H9 (cell line): ENCODE data around the gene LEFTY1. TPM values are rescaled to one million over a fixed set of nuclear protein-coding genes. Genes with fewer than 3 reads are reported as not detected.
A peak's percentile ranks its signal among the peaks of the same experiment; 100 is the strongest.

Source experiments
- DNase-seq: peaks from one replicate; pipeline ENCODE4 v3.0.0-alpha.2; 2017
- H2AFZ ChIP-seq: one replicate; pipeline ENCODE4 v1.6.1; 2013; ENCODE audit warnings: mild to moderate bottlenecking, low read length, control low read depth, moderate library complexity
- H2AK5ac ChIP-seq: 2 replicates; pipeline ENCODE4 v1.6.1; 2013; ENCODE audit warnings: low read length, control low read depth, mixed read lengths; ENCODE audit not compliant: insufficient read length
- H2BK120ac ChIP-seq: one replicate; pipeline ENCODE4 v1.6.1; 2013; ENCODE audit warnings: low read depth, mild to moderate bottlenecking, low read length, control low read depth, inconsistent platforms; ENCODE audit not compliant: poor library complexity, severe bottlenecking
- H2BK12ac ChIP-seq: 2 replicates; pipeline ENCODE4 v1.6.1; 2013; ENCODE audit warnings: low read length, control low read depth, mixed read lengths, low read depth; ENCODE audit not compliant: insufficient read length
- H2BK15ac ChIP-seq: 2 replicates; pipeline ENCODE4 v1.6.1; 2013; ENCODE audit warnings: low read depth, low read length, control low read depth
- H2BK20ac ChIP-seq: one replicate; pipeline ENCODE4 v1.6.1; 2013; ENCODE audit warnings: low read depth, mild to moderate bottlenecking, low read length, control low read depth, inconsistent platforms; ENCODE audit not compliant: poor library complexity, severe bottlenecking
- H2BK5ac ChIP-seq: 2 replicates; pipeline ENCODE4 v1.6.1; 2013; ENCODE audit warnings: low read length, control low read depth, mixed read lengths; ENCODE audit not compliant: insufficient read length
- H3K14ac ChIP-seq: 2 replicates; pipeline ENCODE4 v1.6.1; 2013; ENCODE audit warnings: low read length, control low read depth; ENCODE audit not compliant: insufficient read depth
- H3K18ac ChIP-seq: 2 replicates; pipeline ENCODE4 v1.6.1; 2013; ENCODE audit warnings: low read depth, mild to moderate bottlenecking, mixed read lengths, low read length, control low read depth; ENCODE audit not compliant: insufficient read length
- H3K23ac ChIP-seq: 2 replicates; pipeline ENCODE4 v1.6.1; 2013; ENCODE audit warnings: low read length, control low read depth, mixed read lengths, low read depth; ENCODE audit not compliant: insufficient read length
- H3K23me2 ChIP-seq: 2 replicates; pipeline ENCODE4 v1.6.1; 2013; ENCODE audit warnings: low read depth, mild to moderate bottlenecking, mixed read lengths, low read length, control low read depth; ENCODE audit not compliant: insufficient read length, poor library complexity, severe bottlenecking
- H3K27ac ChIP-seq: 2 replicates; pipeline ENCODE4 v1.5.1; 2013; ENCODE audit warnings: low read length, control low read depth, mixed read lengths, low read depth; ENCODE audit not compliant: insufficient read length
- H3K27me3 ChIP-seq: 2 replicates; pipeline ENCODE4 v1.6.1; 2013; ENCODE audit warnings: low read length, control low read depth, inconsistent platforms; ENCODE audit not compliant: insufficient read depth
- H3K4ac ChIP-seq: 2 replicates; pipeline ENCODE4 v1.6.1; 2013; ENCODE audit warnings: low read depth, mild to moderate bottlenecking, control low read depth, inconsistent platforms, low read length, moderate library complexity
- H3K4me1 ChIP-seq: 2 replicates; pipeline ENCODE4 v1.6.1; 2013; ENCODE audit warnings: low read length, control low read depth, inconsistent platforms; ENCODE audit not compliant: insufficient read depth
- H3K4me2 ChIP-seq: 2 replicates; pipeline ENCODE4 v1.6.1; 2013; ENCODE audit warnings: low read length, control low read depth, mixed read lengths; ENCODE audit not compliant: insufficient read length, insufficient read depth
- H3K56ac ChIP-seq: 2 replicates; pipeline ENCODE4 v1.6.1; 2013; ENCODE audit warnings: low read depth, mild to moderate bottlenecking, mixed read lengths, low read length, control low read depth; ENCODE audit not compliant: insufficient read length
- H3K79me1 ChIP-seq: 2 replicates; pipeline ENCODE4 v1.6.1; 2013; ENCODE audit warnings: low read depth, mild to moderate bottlenecking, moderate library complexity, low read length, control low read depth, inconsistent platforms; ENCODE audit not compliant: insufficient read depth, poor library complexity, severe bottlenecking
- H3K79me2 ChIP-seq: 2 replicates; pipeline ENCODE4 v1.6.1; 2013; ENCODE audit warnings: low read length, control low read depth, inconsistent platforms; ENCODE audit not compliant: insufficient read depth
- H3K9ac ChIP-seq: 2 replicates; pipeline ENCODE4 v1.6.1; 2013; ENCODE audit warnings: low read length, control low read depth, mixed read lengths; ENCODE audit not compliant: insufficient read length; ENCODE audit errors: extremely low read depth
- H3K9me3 ChIP-seq: one replicate; pipeline ENCODE4 v1.6.1; 2013; ENCODE audit warnings: low read depth, low read length, inconsistent platforms; ENCODE audit not compliant: control insufficient read depth
- H3T11ph ChIP-seq: one replicate; pipeline ENCODE4 v1.6.1; 2013; ENCODE audit warnings: mild to moderate bottlenecking, low read length, control low read depth, inconsistent platforms
- H4K20me1 ChIP-seq: one replicate; pipeline ENCODE4 v1.6.1; 2013; ENCODE audit not compliant: control insufficient read depth, insufficient read length, insufficient read depth
- H4K5ac ChIP-seq: 2 replicates; pipeline ENCODE4 v1.6.1; 2013; ENCODE audit warnings: low read depth, mild to moderate bottlenecking, mixed read lengths, low read length, control low read depth; ENCODE audit not compliant: insufficient read length
- H4K8ac ChIP-seq: replicated peaks from 2 replicates; pipeline ENCODE4 v1.6.1; 2013; ENCODE audit warnings: low read length, control low read depth, mixed read lengths, low read depth; ENCODE audit not compliant: insufficient read length
- H4K91ac ChIP-seq: 2 replicates; pipeline ENCODE4 v1.6.1; 2013; ENCODE audit warnings: low read depth, mild to moderate bottlenecking, moderate library complexity, mixed read lengths, low read length, control low read depth; ENCODE audit not compliant: insufficient read length
- H3K27ac Mint-ChIP-seq, 3 experiments: 2 replicates in 2 of 3; 3 replicates in 1 of 3; pipeline ENCODE4 v1.8.0; 2020 to 2021; ENCODE audit warnings: mixed read lengths in 3 of 3, mild to moderate bottlenecking in 1 of 3, moderate library complexity in 1 of 3
- H3K27me3 Mint-ChIP-seq: 2 replicates; pipeline ENCODE4 v1.8.0; 2021; ENCODE audit warnings: low read depth, mild to moderate bottlenecking, moderate library complexity, mixed read lengths
- H3K36me3 Mint-ChIP-seq, 3 experiments: 2 replicates in 2 of 3; 3 replicates in 1 of 3; pipeline ENCODE4 v1.8.0; 2020 to 2021; ENCODE audit warnings: low read depth in 3 of 3, mixed read lengths in 3 of 3; ENCODE audit not compliant: insufficient read depth in 1 of 3
- H3K4me1 Mint-ChIP-seq, 2 experiments: 2 replicates each; pipeline ENCODE4 v1.8.0; 2020; ENCODE audit warnings: mixed read lengths in 2 of 2
- H3K4me3 Mint-ChIP-seq, 2 experiments: 2 replicates in 1 of 2; 3 replicates in 1 of 2; pipeline ENCODE4 v1.8.0; 2020 to 2021; ENCODE audit warnings: mild to moderate bottlenecking in 2 of 2, mixed read lengths in 2 of 2, moderate library complexity in 1 of 2
- H3K9me3 Mint-ChIP-seq, 2 experiments: 2 replicates in 1 of 2; 3 replicates in 1 of 2; pipeline ENCODE4 v1.8.0; 2020; ENCODE audit warnings: mild to moderate bottlenecking in 2 of 2, mixed read lengths in 2 of 2, moderate library complexity in 1 of 2
- CTCF ChIP-seq: fragments of 200-600 bp; sonication (generic); conservative IDR thresholded peaks from 3 replicates; pipeline ENCODE4 v1.8.0; 2021; ENCODE audit warnings: antibody characterized with exemption, mild to moderate bottlenecking
- WGBS: extraction: QIAGEN DNeasy Blood & Tissue Kit; methylation state at CpG from one replicate; pipeline ENCODE4 v1.1.7; 2013; ENCODE audit warnings: missing lambda C conversion rate, low lambda C conversion rate, mixed read lengths; ENCODE audit not compliant: insufficient read length; ENCODE audit errors: extremely low coverage; 5-methylcytosine and 5-hydroxymethylcytosine counted together
- total RNA-seq: library from RNA; stranded (reverse); gene quantifications from 2 replicates; pipeline ENCODE4 v1.2.1, GENCODE V29; 2021

Gene LEFTY1
- total RNA-seq, 1 experiment from 2014 or later, result 107 TPM

GRCh38 chr1:225914391-225914790, 25.4 kb upstream of the LEFTY1 start:
- no peak overlapping the region for H2BK20ac ChIP-seq
- Mint-ChIP-seq H3K27ac (peak overlapping the region in 1 of 3 experiments; percentile 53; a peak in 1 of 7 replicates), H3K9me3 (no peaks in the 10 kb centered on the region), H3K4me1 (peaks cover 14% of the 10 kb centered on the region in 2 experiments), H3K36me3 (peaks cover 11 to 25% (median 20%) of the 10 kb centered on the region in 3 experiments; a peak in 6 of 7 replicates), H3K4me3 (no peak overlapping the region), H3K27me3 (peaks cover 5% of the 10 kb centered on the region; the same call in 1 of the 2 replicates)
- H2AFZ ChIP-seq, result no peak overlapping the region
- H2BK5ac ChIP-seq, result no peak overlapping the region
- H2AK5ac ChIP-seq, result no peak overlapping the region
- no peak overlapping the region for H2BK12ac ChIP-seq
- no peaks in the 10 kb centered on the region for H4K20me1 ChIP-seq
- no peak overlapping the region for H3K23ac ChIP-seq
- no peak overlapping the region for H4K5ac ChIP-seq
- H3K79me2 ChIP-seq, result no peaks in the 10 kb centered on the region
- H3K4me1 ChIP-seq, result no peaks in the 10 kb centered on the region; the same call in 1 of the 2 replicates
- no CpG with 5 or more reads among the region's 6 CpGs for WGBS
- no peak overlapping the region for H3K56ac ChIP-seq
- no peak overlapping the region for H3K27ac ChIP-seq
- no peaks in the 10 kb centered on the region for H3K23me2 ChIP-seq
- no peak overlapping the region for H3K9ac ChIP-seq
- H3K4ac ChIP-seq, result no peak overlapping the region
- H4K91ac ChIP-seq, result peak overlapping the region; percentile 44
- no peak overlapping the region for H3T11ph ChIP-seq
- no peaks in the 10 kb centered on the region for H3K27me3 ChIP-seq
- H3K79me1 ChIP-seq, result no peaks in the 10 kb centered on the region
- no peak overlapping the region for H4K8ac ChIP-seq
- no peak overlapping the region for H2BK15ac ChIP-seq
- DNase-seq, result no peak
- TF ChIP-seq CTCF, result no peak
- H2BK120ac ChIP-seq, result no peak overlapping the region
- H3K4me2 ChIP-seq, result no peak overlapping the region
- no peak overlapping the region for H3K14ac ChIP-seq
- H3K18ac ChIP-seq, result no peak overlapping the region
- no peaks in the 10 kb centered on the region for H3K9me3 ChIP-seq
